NCI-H1092 (cell line): ENCODE results near the gene PDE11A.
"Not testable (repeated sequence)": the region's sequence is repeated elsewhere in the genome, so short reads cannot be mapped to it uniquely, and the experiment has no call there.

ENCODE experiments used
- DNase-seq: peaks from one replicate; lab custom pipeline; 2025; lab: John Stamatoyannopoulos, UW

Gene PDE11A

GRCh38 chr2:177881921-177882320 is 190.7 kb downstream of the PDE11A start:
- DNase-seq, result no peak

- DNase-seq, result no peak
Observed at GRCh38 chr2:177881008-177881747, 191.4 kb downstream of the PDE11A start.

GRCh38 chr2:177880285-177880684 is 192.3 kb downstream of the PDE11A start:
- DNase-seq, result no peak

- no peak for DNase-seq
Observed at GRCh38 chr2:177876950-177877349, 195.6 kb downstream of the PDE11A start.

- no peak for DNase-seq
Observed at GRCh38 chr2:177874686-177875085, 197.9 kb downstream of the PDE11A start.

- no peak for DNase-seq
Observed at GRCh38 chr2:177873915-177874314, 198.7 kb downstream of the PDE11A start.

GRCh38 chr2:177872286-177872685 is 200.3 kb downstream of the PDE11A start:
- DNase-seq, result no peak

GRCh38 chr2:177869912-177870311 is 202.7 kb downstream of the PDE11A start:
- no peak for DNase-seq

- no peak for DNase-seq
Observed at GRCh38 chr2:177869209-177869608, 203.4 kb downstream of the PDE11A start.

- no peak for DNase-seq
Observed at GRCh38 chr2:177868806-177869205, 203.8 kb downstream of the PDE11A start.

- DNase-seq, result no peak
Observed at GRCh38 chr2:177857538-177857937, 215.0 kb downstream of the PDE11A start.

GRCh38 chr2:177852389-177852788 is 220.2 kb downstream of the PDE11A start:
- DNase-seq, result no peak

GRCh38 chr2:177843188-177843587 is 229.4 kb downstream of the PDE11A start:
- DNase-seq, result no peak

GRCh38 chr2:177842243-177842642 is 230.3 kb downstream of the PDE11A start:
- no peak for DNase-seq

- not testable (repeated sequence) for DNase-seq
Observed at GRCh38 chr2:177835418-177836204, 237.0 kb downstream of the PDE11A start.

GRCh38 chr2:177832611-177833433 is 239.8 kb downstream of the PDE11A start:
- no peak for DNase-seq

GRCh38 chr2:177830881-177831386 is 241.6 kb downstream of the PDE11A start:
- peak; percentile 78 for DNase-seq

GRCh38 chr2:177828557-177828956 is 244.0 kb downstream of the PDE11A start:
- DNase-seq, result no peak

- DNase-seq, result no peak
Observed at GRCh38 chr2:177826897-177827296, 245.7 kb downstream of the PDE11A start.

GRCh38 chr2:177822941-177823340 is 249.6 kb downstream of the PDE11A start:
- DNase-seq, result no peak

- DNase-seq, result no peak
Observed at GRCh38 chr2:177818412-177818811, 254.2 kb downstream of the PDE11A start.

GRCh38 chr2:177817300-177817699 is 255.3 kb downstream of the PDE11A start:
- peak; percentile 11 for DNase-seq
